Lower leg skin (tissue), 4 donors: ENCODE data around the gene GBE1. TPM values are rescaled to one million over a fixed set of nuclear protein-coding genes. Genes with fewer than 3 reads are reported as not detected.
"Not testable (repeated sequence)": the region's sequence is repeated elsewhere in the genome, so short reads cannot be mapped to it uniquely, and the experiment has no call there.

ENCODE experiments used
- DNase-seq, 2 donors: peaks; one replicate each; pipeline ENCODE4 v3.0.0-alpha.2; 2019; ENCODE audit warnings: low spot score in 2 of 2
- H3K4me3 ChIP-seq: fragments of 200-600 bp; sonication (generic); 2 replicates; pipeline ENCODE4 v1.5.1; 2017; ENCODE audit warnings: mild to moderate bottlenecking, low read depth; ENCODE audit not compliant: poor library complexity, severe bottlenecking
- CTCF ChIP-seq, 3 donors: fragments of 450-650 bp; IDR thresholded peaks; one replicate each; pipeline ENCODE4 v1.5.1; 2016; ENCODE audit warnings: antibody characterized with exemption in 3 of 3, mild to moderate bottlenecking in 3 of 3, moderate library complexity in 2 of 3
- POLR2A ChIP-seq, 2 donors: fragments of 450-650 bp; IDR thresholded peaks; one replicate each; pipeline ENCODE4 v1.6.1; 2016 to 2017; ENCODE audit warnings: antibody characterized with exemption in 2 of 2, mild to moderate bottlenecking in 1 of 2, moderate library complexity in 1 of 2
- WGBS, 2 donors: methylation state at CpG; one replicate each; pipeline ENCODE4 v1.1.5; 2018; 5-methylcytosine and 5-hydroxymethylcytosine counted together
- intact Hi-C: fragments of 100-400 bp; cut with DNase I; formaldehyde crosslinking; loops from one replicate; pipeline ENCODE4 v1.15.0; 2023; ENCODE audit warnings: low total_unique reads
- total RNA-seq, 4 donors: library from RNA; depleted of rRNA; stranded (reverse); fragments of >200 nt; gene quantifications; one replicate each; pipeline ENCODE4 v1.1.0, GENCODE V29; 2016

Gene GBE1
- total RNA-seq, 4 donors from 2014 or later, result 13.5 to 21.7 (median 15.8) TPM

DNA sequence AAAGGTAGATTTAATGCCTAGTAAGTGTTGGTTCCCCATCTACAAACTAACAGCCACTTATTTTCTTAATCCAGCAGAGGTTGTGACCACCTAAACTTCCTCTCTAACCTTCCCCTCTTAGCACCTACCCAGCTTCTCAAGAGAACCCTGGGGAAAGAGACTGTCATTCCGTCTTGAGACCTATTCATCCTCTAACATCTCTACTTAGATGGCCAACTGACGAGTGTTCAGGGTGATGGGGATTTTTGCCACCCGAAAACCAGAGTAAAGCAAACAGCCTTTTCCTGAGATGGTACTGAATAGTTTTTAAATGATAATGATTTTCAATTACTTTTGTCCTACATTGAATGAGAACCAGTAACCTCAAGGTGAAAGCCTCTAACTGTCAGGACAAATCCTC lies 9.3 kb upstream of the GBE1 start:
- DNase-seq, result no peak
- H3K4me3 ChIP-seq, result no peak overlapping the region
- WGBS, 2 donors, result 88 to 96% methylated on average over 3 of the region's 3 CpGs
- TF ChIP-seq CTCF (IDR thresholded peaks at IDR 0.05), result no peak
- no peak for TF ChIP-seq POLR2A (IDR thresholded peaks at IDR 0.05)
- intact Hi-C loops, result no loop called here

- 91 to 93% methylated on average over 2 of the region's 2 CpGs for WGBS, 2 donors
- DNase-seq, result no peak
- intact Hi-C loops, result no loop called here
- TF ChIP-seq CTCF (IDR thresholded peaks at IDR 0.05), result no peak
- no peak for TF ChIP-seq POLR2A (IDR thresholded peaks at IDR 0.05)
- H3K4me3 ChIP-seq, result no peak overlapping the region
These were observed 7.9 kb upstream of the GBE1 start for GRCh38 chr3:81769299-81769698.

DNA sequence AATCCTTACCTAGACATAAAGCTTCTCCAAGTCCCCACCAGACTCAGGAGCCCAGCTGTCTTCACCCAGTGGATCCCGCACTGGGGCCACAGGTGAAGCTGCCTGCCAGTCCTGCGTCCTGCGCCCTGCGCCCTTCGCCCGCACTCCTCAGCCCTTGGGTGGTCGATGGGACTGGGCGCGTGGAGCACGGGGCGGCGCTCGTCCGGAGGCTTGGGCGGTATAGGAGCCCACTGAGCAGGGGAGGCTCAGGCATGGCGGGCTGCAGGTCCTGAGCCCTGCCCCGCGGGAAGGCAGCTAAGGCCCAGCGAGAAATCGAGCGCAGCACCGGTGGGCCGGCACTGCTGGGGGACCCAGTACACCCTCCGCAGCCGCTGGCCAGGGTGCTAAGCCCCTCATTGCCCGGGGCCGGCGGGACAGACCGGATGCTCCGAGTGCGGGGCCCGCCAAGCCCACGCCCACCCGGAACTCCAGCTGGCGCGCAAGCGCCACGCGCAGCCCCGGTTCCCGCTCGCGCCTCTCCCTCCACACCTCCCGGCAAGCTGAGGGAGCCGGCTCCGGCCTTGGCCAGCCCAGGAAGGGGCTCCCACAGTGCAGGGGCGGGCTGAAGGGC lies 5.9 kb upstream of the GBE1 start:
- intact Hi-C loops, DNase-seq, H3K4me3 ChIP-seq: not testable (repeated sequence)
- 96 to 98% methylated on average over 28 to 36 of the region's 47 CpGs for WGBS, 2 donors

GRCh38 chr3:81765400-81765799 lies 4.0 kb upstream of the GBE1 start:
- no peak overlapping the region for H3K4me3 ChIP-seq
- no peak for DNase-seq
- WGBS, 2 donors, result 79 to 83% methylated on average over 2 of the region's 2 CpGs
- TF ChIP-seq POLR2A (IDR thresholded peaks at IDR 0.05) (no peak), CTCF (IDR thresholded peaks at IDR 0.05) (no peak)
- intact Hi-C loops, result no loop called here

DNA sequence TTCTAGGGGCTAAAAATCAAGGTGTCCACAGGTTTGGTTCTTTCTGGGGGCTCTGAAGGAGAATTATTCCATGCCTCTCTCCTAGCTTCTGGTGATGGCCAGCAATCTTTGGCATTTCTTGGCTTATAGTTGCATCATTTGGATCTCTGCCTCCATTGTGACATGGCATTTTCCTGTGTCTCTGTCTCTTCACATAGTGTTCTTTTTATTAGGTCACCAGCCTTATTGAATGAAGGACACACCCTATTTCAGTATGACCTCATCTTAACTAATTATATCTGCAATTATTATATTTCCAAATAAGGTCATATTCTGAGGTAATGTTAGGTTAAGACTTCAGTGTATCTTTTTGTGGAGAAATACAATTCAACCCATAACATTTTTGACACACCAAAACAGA lies 3.2 kb upstream of the GBE1 start:
- no peak for TF ChIP-seq CTCF (IDR thresholded peaks at IDR 0.05)
- no peak for TF ChIP-seq POLR2A (IDR thresholded peaks at IDR 0.05)
- intact Hi-C loops, result no loop called here
- DNase-seq, result no peak
- no peak overlapping the region for H3K4me3 ChIP-seq

DNA sequence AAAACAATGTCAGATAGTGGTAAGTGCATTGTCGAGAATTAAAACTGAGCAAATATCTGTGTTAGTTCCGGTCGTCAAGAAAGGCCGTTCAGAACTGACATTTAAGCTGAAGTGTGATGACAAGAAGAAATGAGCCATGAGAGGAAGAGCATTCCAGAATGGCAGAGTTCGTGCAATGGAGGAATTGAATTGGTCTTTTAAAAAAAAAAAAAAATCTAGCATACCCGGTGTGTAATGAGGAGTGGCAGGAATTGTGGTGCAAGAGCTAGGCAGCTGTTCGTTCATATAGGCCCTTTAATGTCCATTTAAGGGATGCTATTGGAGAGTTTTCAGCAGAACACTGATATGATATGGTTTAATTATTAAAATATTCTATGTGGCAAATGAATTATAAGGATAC lies 2.6 kb upstream of the GBE1 start:
- TF ChIP-seq POLR2A (IDR thresholded peaks at IDR 0.05) (no peak), CTCF (IDR thresholded peaks at IDR 0.05) (no peak)
- H3K4me3 ChIP-seq, result no peak overlapping the region
- 84 to 87% methylated on average over 7 of the region's 7 CpGs for WGBS, 2 donors
- DNase-seq, result no peak
- intact Hi-C loops, result no loop called here
